SU-DHL-6 (cell line): Measurements from ENCODE around the gene CDKAL1.

Experiments used
- H2AFZ ChIP-seq: fragments of 200-600 bp; sonication (generic); 2 replicates; pipeline ENCODE4 v1.6.1; 2014; ENCODE audit warnings: low read depth, mild to moderate bottlenecking, moderate library complexity, mixed read lengths, antibody characterized with exemption, low read length; ENCODE audit not compliant: severe bottlenecking
- H3F3A ChIP-seq: fragments of 200-600 bp; shearing (Covaris generic); 2 replicates; pipeline ENCODE4 v1.6.0; 2016; ENCODE audit warnings: antibody characterized with exemption, mild to moderate bottlenecking; ENCODE audit not compliant: insufficient read depth
- H3K27ac ChIP-seq: fragments of 200-600 bp; sonication (generic); 2 replicates; pipeline ENCODE4 v1.5.1; 2016; ENCODE audit warnings: low read depth, mild to moderate bottlenecking, low read length, moderate library complexity, mixed read lengths
- H3K27me3 ChIP-seq: fragments of 200-600 bp; sonication (generic), shearing (Covaris generic); 2 replicates; pipeline ENCODE4 v1.6.0; 2014; ENCODE audit warnings: mild to moderate bottlenecking, low read length
- H3K36me3 ChIP-seq: fragments of 200-600 bp; sonication (generic); 2 replicates; pipeline ENCODE4 v1.6.1; 2014; ENCODE audit warnings: mild to moderate bottlenecking, low read length, mixed read lengths
- H3K4me2 ChIP-seq: fragments of 300-600, 200-600 bp; shearing (Covaris generic), sonication (generic); 2 replicates; pipeline ENCODE4 v1.6.0; 2014; ENCODE audit warnings: low read length, low read depth, mild to moderate bottlenecking; ENCODE audit not compliant: poor library complexity, severe bottlenecking
- H3K4me3 ChIP-seq: fragments of 200-600 bp; sonication (generic); 2 replicates; pipeline ENCODE4 v1.5.1; 2014; ENCODE audit warnings: antibody characterized with exemption, low read length, mild to moderate bottlenecking, mixed read lengths; ENCODE audit not compliant: insufficient read depth, poor library complexity, severe bottlenecking
- H3K79me2 ChIP-seq: fragments of 200-600 bp; sonication (generic); 2 replicates; pipeline ENCODE4 v1.6.1; 2014; ENCODE audit warnings: mild to moderate bottlenecking, low read length, moderate library complexity; ENCODE audit not compliant: insufficient read depth
- H3K9ac ChIP-seq: fragments of 200-600 bp; sonication (generic); 2 replicates; pipeline ENCODE4 v1.7.0; 2014; ENCODE audit warnings: mild to moderate bottlenecking, low read length
- H3K9me2 ChIP-seq: fragments of 200-600 bp; sonication (generic); replicated peaks from 2 replicates; pipeline ENCODE4 v1.6.1; 2014; ENCODE audit warnings: low read length; ENCODE audit not compliant: insufficient read depth
- H3K9me3 ChIP-seq: fragments of 200-600 bp; sonication (generic); 2 replicates; pipeline ENCODE4 v1.6.1; 2014; ENCODE audit warnings: low read length, mixed read lengths; ENCODE audit not compliant: insufficient read depth
- H4K20me1 ChIP-seq: fragments of 200-600 bp; sonication (generic); 2 replicates; pipeline ENCODE4 v1.6.1; 2014; ENCODE audit warnings: low read depth, mild to moderate bottlenecking, antibody characterized with exemption, low read length, moderate library complexity, mixed read lengths
- CTCF ChIP-seq: fragments of 200-600 bp; sonication (generic); IDR thresholded peaks from one replicate; pipeline ENCODE4 v1.5.1; 2017; ENCODE audit warnings: antibody characterized with exemption, mild to moderate bottlenecking, low read length, moderate library complexity; ENCODE audit not compliant: insufficient read depth, poor library complexity, severe bottlenecking
- EZH2phosphoT487 ChIP-seq: fragments of 200-600 bp; sonication (generic), shearing (Covaris generic); conservative IDR thresholded peaks from 2 replicates; pipeline ENCODE4 v1.6.1; 2018; ENCODE audit warnings: mild to moderate bottlenecking, antibody characterized with exemption, low read length, moderate library complexity, mixed read lengths

Gene CDKAL1

GRCh38 chr6:21158149-21158548, 623.9 kb downstream of the CDKAL1 start:
- Histone ChIP-seq H3K4me2 (no peak overlapping the region), H3K9me2 (no peaks in the 10 kb centered on the region), H2AFZ (no peak overlapping the region), H3F3A (no peaks in the 10 kb centered on the region), H3K79me2 (no peaks in the 10 kb centered on the region), H3K36me3 (no peaks in the 10 kb centered on the region), H3K9me3 (no peaks in the 10 kb centered on the region), H4K20me1 (no peaks in the 10 kb centered on the region), H3K27me3 (no peaks in the 10 kb centered on the region), H3K9ac (no peak overlapping the region), H3K27ac (no peak overlapping the region), H3K4me3 (no peak overlapping the region)
- TF ChIP-seq CTCF (no peak), EZH2phosphoT487 (no peak)

GRCh38 chr6:21158873-21159272, 624.6 kb downstream of the CDKAL1 start:
- TF ChIP-seq CTCF (no peak), EZH2phosphoT487 (no peak)
- no peaks in the 10 kb centered on the region for H3K27me3 ChIP-seq
- H3K36me3 ChIP-seq: no peaks in the 10 kb centered on the region
- H3K4me3 ChIP-seq: no peak overlapping the region
- H3K9ac ChIP-seq: no peak overlapping the region
- no peaks in the 10 kb centered on the region for H3F3A ChIP-seq
- no peak overlapping the region for H2AFZ ChIP-seq
- H3K79me2 ChIP-seq: no peaks in the 10 kb centered on the region
- no peaks in the 10 kb centered on the region for H3K9me2 ChIP-seq
- no peak overlapping the region for H3K4me2 ChIP-seq
- no peak overlapping the region for H3K27ac ChIP-seq
- H3K9me3 ChIP-seq: no peaks in the 10 kb centered on the region
- no peaks in the 10 kb centered on the region for H4K20me1 ChIP-seq

DNA sequence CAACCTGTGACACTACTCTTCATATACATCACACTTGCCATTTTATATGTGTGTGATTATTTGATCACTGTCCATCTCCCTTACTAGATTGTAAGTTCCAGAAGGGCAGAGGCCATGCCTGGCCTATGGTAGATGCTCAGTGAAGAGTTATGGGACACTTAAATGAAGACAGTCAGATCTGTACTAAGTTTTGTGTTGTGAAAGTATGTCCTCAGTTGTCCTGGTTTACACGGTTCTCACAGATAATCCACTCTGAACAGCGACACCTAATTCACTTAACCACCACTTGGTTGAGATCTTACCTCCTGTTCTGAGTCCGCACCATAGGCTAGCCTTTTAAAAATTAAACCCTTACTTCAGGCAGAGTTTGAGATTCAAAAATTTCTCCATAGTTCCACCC, 625.2 kb downstream of the CDKAL1 start:
- Histone ChIP-seq H4K20me1 (no peaks in the 10 kb centered on the region), H2AFZ (no peak overlapping the region), H3K9me2 (no peaks in the 10 kb centered on the region), H3K4me2 (no peak overlapping the region), H3K9me3 (no peaks in the 10 kb centered on the region), H3F3A (no peaks in the 10 kb centered on the region), H3K9ac (no peak overlapping the region), H3K36me3 (no peaks in the 10 kb centered on the region), H3K27me3 (no peaks in the 10 kb centered on the region), H3K27ac (no peak overlapping the region), H3K79me2 (no peaks in the 10 kb centered on the region), H3K4me3 (no peak overlapping the region)
- TF ChIP-seq EZH2phosphoT487: no peak
- no peak for TF ChIP-seq CTCF
